HG03565 (cell line): ENCODE data around the gene SIL1.
"Not testable (repeated sequence)": the region's sequence is repeated elsewhere in the genome, so short reads cannot be mapped to it uniquely, and the experiment has no call there.

ENCODE experiments used
- ATAC-seq: cut with Tn5 transposase; IDR thresholded peaks from one replicate; pipeline ENCODE4 v1.9.1; 2021; ENCODE audit warnings: mild to moderate bottlenecking, moderate library complexity; ENCODE audit not compliant: unreplicated experiment

The SIL1 gene

GRCh38 chr5:138929571-138929955 is 268.6 kb downstream of the SIL1 start:
- ATAC-seq: no peak

- ATAC-seq: no peak
Observed at GRCh38 chr5:138927979-138928378, 270.2 kb downstream of the SIL1 start.

GRCh38 chr5:138927544-138927943 is 270.6 kb downstream of the SIL1 start:
- ATAC-seq: no peak

GRCh38 chr5:138926688-138927448 is 271.3 kb downstream of the SIL1 start:
- no peak for ATAC-seq

GRCh38 chr5:138926257-138926656 is 271.9 kb downstream of the SIL1 start:
- ATAC-seq: no peak

GRCh38 chr5:138925090-138925635 is 273.0 kb downstream of the SIL1 start:
- no peak for ATAC-seq

GRCh38 chr5:138922494-138922893 is 275.7 kb downstream of the SIL1 start:
- ATAC-seq: no peak

GRCh38 chr5:138921362-138921761 is 276.8 kb downstream of the SIL1 start:
- ATAC-seq: not testable (repeated sequence)

GRCh38 chr5:138920181-138920580 is 278.0 kb downstream of the SIL1 start:
- no peak for ATAC-seq

- ATAC-seq: no peak
Observed at GRCh38 chr5:138918686-138919085, 279.5 kb downstream of the SIL1 start.

GRCh38 chr5:138914338-138914737 is 283.8 kb downstream of the SIL1 start:
- no peak for ATAC-seq

- ATAC-seq: no peak
Observed at GRCh38 chr5:138913773-138914172, 284.4 kb downstream of the SIL1 start.

GRCh38 chr5:138912093-138912492 is 286.1 kb downstream of the SIL1 start:
- no peak for ATAC-seq

GRCh38 chr5:138911441-138911840 is 286.7 kb downstream of the SIL1 start:
- no peak for ATAC-seq

- ATAC-seq: no peak
Observed at GRCh38 chr5:138910546-138911185, 287.5 kb downstream of the SIL1 start.

GRCh38 chr5:138909734-138910133 is 288.4 kb downstream of the SIL1 start:
- no peak for ATAC-seq

GRCh38 chr5:138905541-138905940 is 292.6 kb downstream of the SIL1 start:
- no peak for ATAC-seq

GRCh38 chr5:138903130-138903775 is 294.9 kb downstream of the SIL1 start:
- no peak for ATAC-seq

- no peak for ATAC-seq
Observed at GRCh38 chr5:138901716-138902115, 296.5 kb downstream of the SIL1 start.

- ATAC-seq: no peak
Observed at GRCh38 chr5:138900281-138900965, 297.7 kb downstream of the SIL1 start.

GRCh38 chr5:138898742-138899141 is 299.4 kb downstream of the SIL1 start:
- ATAC-seq: no peak
